MCF 10A (cell line): Measurements from ENCODE around the gene KIF1A. TPM values are rescaled to one million over a fixed set of nuclear protein-coding genes. Genes with fewer than 3 reads are reported as not detected.

ENCODE experiments used
- BruUV-seq: library from RNA; stranded (reverse); fragments of 400-500 nt; replicated peaks from 2 replicates; lab custom pipeline; 2021; lab: Mats Ljungman, UMichigan
- CTCF ChIA-PET: fragments of 300-600 bp; sonication (Branson Sonifier 250); formaldehyde crosslinking; extraction: SDS; loops from one replicate; lab custom pipeline; 2021; ENCODE audit warnings: antibody characterized with exemption, inconsistent platforms; lab: Yijun Ruan, JAX
- POLR2A ChIA-PET: fragments of 300-600, 350-650 bp; sonication (Branson Sonifier 250); formaldehyde crosslinking; extraction: SDS; loops from one replicate; lab custom pipeline; 2020; ENCODE audit warnings: antibody characterized with exemption, inconsistent platforms; lab: Yijun Ruan, JAX
- DNase-seq: peaks from one replicate; pipeline ENCODE4 v3.0.0-alpha.2; 2018; ENCODE audit not compliant: unreplicated experiment
- H3K27ac Mint-ChIP-seq: one replicate; pipeline ENCODE4 v1.8.0; 2022; ENCODE audit warnings: mild to moderate bottlenecking, low read depth, mixed read lengths; ENCODE audit not compliant: unreplicated experiment
- H3K27me3 Mint-ChIP-seq: one replicate; pipeline ENCODE4 v1.8.0; 2022; ENCODE audit warnings: mixed read lengths; ENCODE audit not compliant: insufficient read depth, unreplicated experiment
- H3K36me3 Mint-ChIP-seq: one replicate; pipeline ENCODE4 v1.8.0; 2022; ENCODE audit warnings: mild to moderate bottlenecking, moderate library complexity, mixed read lengths; ENCODE audit not compliant: insufficient read depth, unreplicated experiment
- H3K4me1 Mint-ChIP-seq: one replicate; pipeline ENCODE4 v1.8.0; 2022; ENCODE audit warnings: mixed read lengths; ENCODE audit not compliant: insufficient read depth, unreplicated experiment
- H3K4me3 Mint-ChIP-seq: one replicate; pipeline ENCODE4 v1.8.0; 2022; ENCODE audit warnings: mild to moderate bottlenecking, moderate library complexity, mixed read lengths; ENCODE audit not compliant: unreplicated experiment
- H3K9me3 Mint-ChIP-seq: one replicate; pipeline ENCODE4 v1.8.0; 2022; ENCODE audit warnings: mixed read lengths; ENCODE audit not compliant: unreplicated experiment
- CTCF ChIP-seq: fragments of 200-600 bp; IDR thresholded peaks from one replicate; pipeline ENCODE4 v1.8.0; 2022; ENCODE audit warnings: antibody characterized with exemption, mild to moderate bottlenecking; ENCODE audit not compliant: unreplicated experiment
- intact Hi-C: fragments of 100-400 bp; cut with micrococcal nuclease; formaldehyde crosslinking; loops from 2 replicates; pipeline ENCODE4 v1.14.1; 2022
- total RNA-seq: library from RNA; stranded (reverse); gene quantifications from 2 replicates; pipeline ENCODE4 v1.2.3, GENCODE V29; 2022

KIF1A gene
- total RNA-seq, 1 experiment from 2014 or later = not detected

- intact Hi-C loops = no loop called here
- no peaks in the 10 kb centered on the region for H3K4me1 Mint-ChIP-seq
- CTCF ChIA-PET = no interaction called here
- H3K27ac Mint-ChIP-seq = no peak overlapping the region
- no peaks in the 10 kb centered on the region for H3K9me3 Mint-ChIP-seq
- peaks cover 30% of the 10 kb centered on the region for H3K27me3 Mint-ChIP-seq
- DNase-seq = no peak
- no peak for TF ChIP-seq CTCF
- H3K4me3 Mint-ChIP-seq = no peak overlapping the region
- POLR2A ChIA-PET = no interaction called here
- no TSS peak for BruUV-seq
- H3K36me3 Mint-ChIP-seq = no peaks in the 10 kb centered on the region
These were observed 29.4 kb downstream of the KIF1A start for GRCh38 chr2:240790370-240791220.

GRCh38 chr2:240789501-240790369, 30.3 kb downstream of the KIF1A start:
- TF ChIP-seq CTCF = no peak
- intact Hi-C loops = no loop called here
- Mint-ChIP-seq H3K9me3 (no peaks in the 10 kb centered on the region), H3K4me3 (no peak overlapping the region), H3K27ac (no peak overlapping the region), H3K36me3 (no peaks in the 10 kb centered on the region), H3K27me3 (peaks cover 28% of the 10 kb centered on the region), H3K4me1 (no peaks in the 10 kb centered on the region)
- POLR2A ChIA-PET = no interaction called here
- DNase-seq = no peak
- BruUV-seq = no TSS peak
- CTCF ChIA-PET = no interaction called here

- Mint-ChIP-seq H3K4me3 (no peak overlapping the region), H3K9me3 (no peaks in the 10 kb centered on the region), H3K27me3 (peaks cover 21% of the 10 kb centered on the region), H3K4me1 (no peaks in the 10 kb centered on the region), H3K27ac (no peak overlapping the region), H3K36me3 (no peaks in the 10 kb centered on the region)
- ChIA-PET POLR2A (interaction anchor here (0.6 kb wide), 1 partner anchor 772 kb away, joined by 3 read pairs; no protein-coding TSS in a partner anchor), CTCF (interaction anchor here (0.6 kb wide), 1 partner anchor 60 kb away, joined by 3 read pairs; no protein-coding TSS in a partner anchor)
- BruUV-seq = no TSS peak
- DNase-seq = no peak
- no peak for TF ChIP-seq CTCF
- intact Hi-C loops = no loop called here
These were observed 31.0 kb downstream of the KIF1A start for GRCh38 chr2:240789051-240789453.

- DNase-seq = no peak
- no peaks in the 10 kb centered on the region for H3K4me1 Mint-ChIP-seq
- TF ChIP-seq CTCF = no peak
- H3K4me3 Mint-ChIP-seq = no peak overlapping the region
- no peaks in the 10 kb centered on the region for H3K36me3 Mint-ChIP-seq
- ChIA-PET CTCF (interaction anchor here (0.6 kb wide), 1 partner anchor 61 kb away, joined by 3 read pairs; no protein-coding TSS in a partner anchor), POLR2A (interaction anchor here (0.6 kb wide), 1 partner anchor 773 kb away, joined by 3 read pairs; no protein-coding TSS in a partner anchor)
- H3K27me3 Mint-ChIP-seq = peaks cover 17% of the 10 kb centered on the region
- H3K9me3 Mint-ChIP-seq = no peaks in the 10 kb centered on the region
- H3K27ac Mint-ChIP-seq = no peak overlapping the region
- intact Hi-C loops = no loop called here
- no TSS peak for BruUV-seq
These were observed 31.5 kb downstream of the KIF1A start for GRCh38 chr2:240788482-240788881.
